Bone marrow (tissue), 2 donors: Measurements from ENCODE around the gene UNC5B.

Experiments used
- DNase-seq, 2 donors: peaks; one replicate each; lab custom pipeline; 2025; lab: John Stamatoyannopoulos, UW

Gene UNC5B

GRCh38 chr10:71212318-71213126 is at the start of gene UNC5B:
TSS of gene UNC5B (plus strand) at chr10:71212570. CDS start at chr10:71212986, 416 bp downstream.
- DNase-seq, result peak; percentile 46 to 53

DNA sequence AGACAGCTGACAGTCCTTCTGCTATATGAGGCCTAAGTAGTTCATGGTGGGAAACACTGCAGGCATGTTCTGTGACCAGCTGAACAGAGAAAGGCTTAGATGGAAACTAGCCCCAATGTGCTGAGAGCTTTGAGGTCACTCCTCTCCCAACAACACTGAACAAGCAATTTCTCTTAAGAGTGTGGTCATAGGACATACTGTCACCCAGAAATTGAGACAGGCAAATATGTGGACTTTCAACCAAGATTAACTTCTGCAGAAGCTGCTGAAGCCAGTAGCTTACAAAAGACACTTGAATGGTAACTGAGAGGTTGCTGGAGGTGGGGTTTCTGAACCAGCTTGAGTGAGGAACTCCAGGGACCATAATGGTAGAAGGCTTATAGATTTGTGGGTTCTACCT is 38.9 kb upstream of the UNC5B start:
- no peak for DNase-seq

GRCh38 chr10:71176661-71177060 is 35.7 kb upstream of the UNC5B start:
- no peak for DNase-seq

GRCh38 chr10:71177651-71178199 is 34.6 kb upstream of the UNC5B start:
- no peak for DNase-seq

DNA sequence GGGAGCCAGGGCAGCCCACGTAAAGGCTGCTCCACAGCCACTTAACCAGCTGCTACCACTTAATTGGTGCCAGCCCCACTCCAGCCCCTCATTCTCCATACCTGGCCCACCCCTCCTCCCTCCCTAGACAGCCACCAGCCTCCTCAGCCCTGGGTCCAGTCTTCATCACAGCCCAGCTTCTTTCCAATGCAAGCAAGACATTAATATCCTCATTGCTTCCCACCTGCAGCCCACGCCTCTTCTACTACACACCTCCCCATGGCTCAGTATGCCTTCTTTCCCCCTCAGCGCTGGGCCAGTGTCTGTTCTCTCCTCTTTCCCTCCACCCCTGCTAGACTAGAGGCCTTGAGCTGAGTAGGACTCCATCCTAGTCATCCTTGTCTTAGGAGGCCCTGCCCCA is 33.5 kb upstream of the UNC5B start:
- DNase-seq, result no peak

DNA sequence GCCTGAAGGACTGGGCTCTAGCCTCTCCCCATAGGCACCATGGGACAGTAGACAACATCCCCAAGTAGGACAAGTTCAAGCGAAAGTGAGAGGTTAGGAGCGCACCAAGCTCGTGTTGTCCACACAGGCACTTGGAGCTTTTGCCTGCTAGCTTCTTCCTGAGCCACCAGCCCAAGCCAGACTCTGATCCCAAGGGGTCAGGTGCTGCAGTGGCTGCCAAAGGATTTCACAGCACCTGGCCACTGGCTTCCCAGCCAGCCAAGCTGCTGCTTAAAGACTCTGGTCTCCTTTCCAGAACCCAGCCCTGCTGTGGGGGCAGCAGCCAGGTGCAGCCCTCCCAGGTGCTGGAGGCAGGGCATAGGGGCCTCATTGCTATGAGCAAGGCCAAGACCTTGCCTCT is 33.0 kb upstream of the UNC5B start:
- DNase-seq, result no peak

DNA sequence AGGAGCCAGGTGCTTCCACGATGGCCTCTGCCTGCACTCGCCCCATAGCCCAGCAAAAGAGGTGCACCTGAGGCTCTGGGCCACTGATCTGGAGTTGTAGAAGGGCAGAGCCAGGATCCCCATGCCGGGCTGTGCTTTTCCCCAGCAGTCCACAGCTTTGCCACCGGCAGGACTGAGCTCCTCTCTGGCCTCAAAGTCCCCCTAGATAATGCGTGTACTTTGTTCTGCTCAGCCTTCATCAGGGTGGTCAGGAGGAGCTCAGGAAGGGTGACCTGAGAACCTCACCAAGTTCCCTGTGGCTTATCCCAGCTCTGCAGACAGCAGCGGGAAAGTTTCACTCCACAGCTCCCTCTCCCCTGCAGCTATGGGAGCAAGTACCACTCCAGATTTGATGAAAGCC is 27.9 kb upstream of the UNC5B start:
- DNase-seq, result no peak

DNA sequence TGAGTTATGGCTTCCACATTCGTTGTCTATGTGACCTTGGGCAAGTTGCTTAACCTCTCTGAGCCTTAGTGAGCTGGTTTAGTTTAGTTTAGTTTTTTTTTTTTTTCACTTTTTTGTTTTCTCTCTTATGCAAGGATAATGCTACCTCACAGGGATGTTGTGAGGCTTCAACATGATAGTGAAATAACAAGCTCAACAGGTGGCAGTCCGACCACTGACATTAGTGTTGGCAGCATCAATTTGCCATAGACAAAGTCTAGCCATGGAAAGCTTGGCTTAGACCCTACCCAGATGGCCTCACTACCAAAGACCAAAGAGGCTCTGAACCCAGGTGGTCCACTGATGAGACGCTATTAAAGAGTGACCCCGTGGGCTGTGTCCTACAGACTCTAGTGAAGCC is 27.2 kb upstream of the UNC5B start:
- DNase-seq, result no peak

GRCh38 chr10:71187197-71187596 is 25.2 kb upstream of the UNC5B start:
- DNase-seq, result no peak

DNA sequence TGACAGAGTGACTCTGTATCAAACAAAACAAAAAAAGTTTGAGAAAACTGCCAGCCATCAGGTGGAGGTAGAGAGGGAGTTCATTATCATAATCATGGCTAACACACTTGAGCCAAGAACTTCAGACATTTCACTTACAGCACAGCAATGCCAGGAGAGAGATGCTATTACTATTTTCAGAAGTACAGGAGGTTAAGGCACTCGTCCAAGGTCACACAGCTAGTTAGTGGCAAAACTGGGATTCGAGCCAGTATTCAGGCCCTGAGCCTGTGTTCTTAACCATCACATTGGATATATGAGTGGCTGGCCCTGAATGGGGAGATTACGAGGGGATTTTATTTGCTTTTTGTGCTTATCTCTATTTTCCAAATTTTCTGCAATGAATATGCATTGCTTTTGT is 24.8 kb upstream of the UNC5B start:
- no peak for DNase-seq

GRCh38 chr10:71188201-71188600 is 24.2 kb upstream of the UNC5B start:
- no peak for DNase-seq

DNA sequence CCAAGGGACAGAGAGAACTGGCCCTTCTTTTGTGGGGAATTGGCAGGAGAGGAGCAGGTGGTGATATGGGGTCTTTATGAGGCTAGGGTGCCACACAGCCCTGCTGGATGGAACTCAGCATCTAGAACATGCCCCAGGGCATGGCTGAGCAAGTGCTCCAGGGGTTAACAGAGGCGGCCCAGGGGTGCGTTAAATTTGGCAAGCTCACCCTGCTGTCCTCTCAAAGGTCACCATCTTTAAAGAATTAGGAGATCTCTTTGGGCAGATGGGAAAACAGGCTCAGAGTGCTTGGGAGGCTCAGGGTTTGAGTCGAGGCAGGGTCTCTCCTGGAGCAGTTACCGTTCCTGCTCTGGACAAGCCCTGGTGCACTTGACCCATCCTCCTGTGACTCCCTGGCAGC is 21.4 kb upstream of the UNC5B start:
- DNase-seq, result no peak

DNA sequence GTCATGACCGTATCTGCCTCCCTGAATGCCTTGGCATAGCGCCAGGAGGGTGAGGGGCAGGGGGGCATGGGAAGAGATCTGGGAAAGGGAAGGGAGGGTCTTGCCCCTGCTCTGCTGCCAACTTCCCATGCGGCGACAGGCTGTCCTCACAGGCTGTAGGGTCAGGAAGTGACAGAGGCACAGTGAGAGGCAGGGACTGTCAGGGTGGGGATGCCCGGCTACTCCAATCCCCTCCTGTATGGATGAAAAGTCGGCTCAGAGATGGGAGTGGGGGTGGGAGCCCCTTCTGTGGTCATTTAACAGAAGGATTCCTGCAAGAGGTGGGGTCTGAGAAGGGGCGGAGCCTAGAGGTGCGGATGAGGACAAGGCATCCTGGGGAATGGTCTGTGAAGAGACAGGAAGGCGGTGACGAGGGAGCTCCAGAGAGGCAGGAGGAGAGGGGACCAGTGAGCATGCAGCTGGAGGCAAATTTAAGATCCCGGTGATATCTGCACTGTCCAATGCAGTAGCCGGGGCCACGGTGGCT is 20.8 kb upstream of the UNC5B start:
- no peak for DNase-seq

DNA sequence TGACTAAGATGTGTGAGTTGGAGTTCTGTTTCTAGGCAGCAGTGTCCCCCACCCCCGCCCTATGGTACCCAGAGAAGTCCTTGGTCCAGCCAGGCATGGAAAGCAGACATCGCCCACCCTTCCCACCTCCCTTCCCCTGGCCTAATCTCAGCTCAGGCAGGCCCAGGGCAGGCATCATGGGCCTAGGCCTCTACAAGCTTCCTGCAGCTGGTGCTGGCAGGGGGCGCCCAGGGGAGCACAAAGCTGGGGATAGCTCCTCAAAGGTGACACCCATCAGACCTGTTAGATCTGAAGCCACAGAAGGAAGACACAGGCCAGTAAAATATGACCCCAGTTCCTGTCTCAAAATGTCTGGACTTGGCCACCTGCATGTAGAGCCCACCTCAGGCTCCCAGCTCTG is 18.9 kb upstream of the UNC5B start:
- DNase-seq, result no peak

- DNase-seq, result no peak
Observed at GRCh38 chr10:71197955-71198354, 14.4 kb upstream of the UNC5B start.

DNA sequence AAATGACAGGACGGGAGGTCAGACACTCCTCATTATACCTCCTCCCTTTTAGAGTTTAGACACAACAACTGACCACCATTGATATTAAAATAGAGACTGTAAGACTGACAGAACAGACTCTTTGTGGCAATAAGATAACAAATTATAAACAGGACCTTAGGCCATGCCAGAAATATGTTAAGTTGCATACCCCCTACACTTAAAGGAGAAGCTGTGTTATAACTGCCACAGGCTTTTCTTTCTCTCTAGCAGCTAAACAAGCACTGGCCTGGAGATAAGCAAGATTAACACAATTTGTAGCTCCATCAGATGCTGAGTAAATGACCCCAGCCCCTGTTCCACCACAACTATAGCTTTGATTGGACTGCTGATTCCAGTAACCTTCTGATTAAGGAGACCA is 10.5 kb upstream of the UNC5B start:
- DNase-seq, result no peak

- no peak for DNase-seq
Observed at GRCh38 chr10:71202314-71202713, 10.1 kb upstream of the UNC5B start.

- DNase-seq, result no peak
Observed at GRCh38 chr10:71203124-71203523, 9.2 kb upstream of the UNC5B start.

DNA sequence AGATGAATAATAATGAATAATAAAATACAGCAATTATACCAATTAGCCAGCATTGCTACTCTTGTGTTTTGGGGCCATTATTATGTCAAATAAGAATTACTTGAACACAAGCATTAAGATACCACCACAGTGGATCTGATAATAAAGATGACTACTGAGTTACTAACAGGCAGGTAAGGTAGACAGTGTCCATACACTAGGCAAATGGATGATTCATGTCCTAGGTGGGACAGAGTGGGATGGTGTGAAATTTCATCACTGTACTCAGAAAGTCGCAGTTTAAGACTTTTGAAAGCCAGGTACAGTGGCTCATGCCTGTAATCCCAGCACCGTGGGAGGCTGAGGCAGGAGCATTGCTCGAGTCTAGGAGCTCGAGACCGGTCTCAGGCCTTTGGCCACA is 8.7 kb upstream of the UNC5B start:
- no peak for DNase-seq

- no peak for DNase-seq
Observed at GRCh38 chr10:71204746-71205145, 7.6 kb upstream of the UNC5B start.

- DNase-seq, result no peak
Observed at GRCh38 chr10:71205468-71205867, 6.9 kb upstream of the UNC5B start.

GRCh38 chr10:71206911-71207310 is 5.5 kb upstream of the UNC5B start:
- DNase-seq, result no peak

- no peak for DNase-seq
Observed at GRCh38 chr10:71207578-71207977, 4.8 kb upstream of the UNC5B start.

GRCh38 chr10:71209352-71209715 is 3.0 kb upstream of the UNC5B start:
- DNase-seq, result no peak
